GM21786 (cell line): Measurements from ENCODE around the gene UVRAG.
A peak's percentile ranks its signal among the peaks of the same experiment; 100 is the strongest.
"Not testable (repeated sequence)": the region's sequence is repeated elsewhere in the genome, so short reads cannot be mapped to it uniquely, and the experiment has no call there.

ENCODE experiments used
- ATAC-seq: cut with Tn5 transposase; IDR thresholded peaks from one replicate; pipeline ENCODE4 v1.9.1; 2021; ENCODE audit not compliant: unreplicated experiment

The UVRAG gene

DNA sequence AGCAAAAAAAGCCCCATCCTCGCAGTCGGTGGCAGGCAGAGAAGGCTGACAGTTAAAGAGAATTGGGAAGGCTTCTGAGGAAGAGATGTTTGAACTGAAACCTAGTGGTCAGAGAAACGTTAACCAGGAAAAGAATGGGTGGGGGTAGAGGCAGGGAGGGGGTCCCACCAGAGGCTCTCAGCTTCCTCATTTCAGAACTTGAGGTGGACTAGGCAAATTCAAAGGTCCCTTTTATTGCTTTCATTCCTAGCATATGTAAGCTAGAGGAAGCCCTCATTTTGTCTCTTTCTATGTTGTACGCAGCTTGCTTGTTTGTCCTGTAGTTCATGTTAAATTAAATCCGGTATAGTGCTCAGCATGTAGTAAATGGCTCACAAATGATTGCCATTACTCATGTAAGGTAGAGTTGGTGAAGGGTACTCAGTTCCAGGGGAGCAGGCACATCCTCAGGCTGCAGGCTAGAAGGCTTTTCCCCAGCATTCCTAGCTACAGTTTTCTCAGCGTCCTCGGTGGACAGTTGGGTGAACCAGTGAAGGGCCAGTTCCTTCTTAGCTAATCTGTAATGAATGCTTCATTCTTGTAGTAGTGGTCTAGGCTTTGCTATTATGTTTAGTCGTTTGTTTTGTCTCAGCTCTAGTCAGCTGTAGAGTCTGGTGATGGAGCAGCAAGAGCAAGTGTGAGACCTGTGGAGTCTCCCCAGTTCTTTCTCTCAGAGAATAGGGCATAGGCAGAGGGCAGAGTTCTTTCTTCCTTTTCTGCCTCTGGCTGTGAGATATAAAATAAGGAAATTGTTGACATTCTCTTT lies 58.6 kb downstream of the UVRAG start:
- ATAC-seq: peak; percentile 72

DNA sequence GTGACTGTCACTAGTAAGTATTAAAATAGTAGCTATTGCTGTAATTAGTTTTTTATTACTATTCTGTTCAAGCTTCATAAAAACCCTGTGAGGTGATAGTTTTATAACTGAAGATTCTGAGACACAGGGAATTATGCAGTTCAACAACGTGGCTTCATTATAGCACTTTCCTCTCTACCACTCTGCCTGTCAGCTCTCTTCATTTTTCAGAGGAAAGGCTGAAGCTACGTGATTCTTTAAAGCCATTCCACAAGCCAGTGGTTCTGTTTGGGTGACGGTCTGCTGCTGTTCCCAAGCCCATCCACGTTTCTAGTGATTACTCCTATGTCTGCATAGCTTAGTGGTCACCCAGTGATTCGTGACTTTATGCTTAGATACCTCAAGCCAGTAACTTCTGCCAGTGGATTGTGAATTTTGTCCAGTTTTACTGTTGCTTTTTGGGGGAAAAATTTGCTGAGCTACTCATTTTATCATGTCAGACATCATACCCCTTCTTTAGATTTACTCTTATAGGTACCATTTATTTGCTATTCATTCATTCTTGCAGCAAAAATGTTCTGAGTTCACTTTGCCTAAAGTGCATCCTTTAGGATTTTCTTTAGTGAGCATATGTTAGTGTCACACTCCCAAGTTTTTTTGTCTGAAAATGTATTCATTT lies 59.8 kb downstream of the UVRAG start:
- ATAC-seq: no peak

DNA sequence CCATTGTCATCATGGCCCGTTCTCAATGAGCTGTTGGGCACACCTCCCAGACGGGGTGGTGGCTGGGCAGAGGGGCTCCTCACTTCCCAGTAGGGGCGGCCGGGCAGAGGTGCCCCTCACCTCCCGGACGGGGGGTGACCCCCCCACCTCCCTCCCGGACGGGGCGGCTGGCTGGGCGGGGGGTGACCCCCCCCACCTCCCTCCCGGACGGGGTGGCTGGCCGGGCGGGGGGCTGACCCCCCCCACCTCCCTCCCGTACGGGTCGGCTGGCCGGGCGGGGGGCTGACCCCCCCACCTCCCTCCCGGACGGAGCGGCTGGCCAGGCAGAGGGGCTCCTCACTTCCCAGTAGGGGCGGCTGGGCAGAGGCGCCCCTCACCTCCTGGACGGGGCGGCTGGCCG lies 62.3 kb downstream of the UVRAG start:
- not testable (repeated sequence) for ATAC-seq

DNA sequence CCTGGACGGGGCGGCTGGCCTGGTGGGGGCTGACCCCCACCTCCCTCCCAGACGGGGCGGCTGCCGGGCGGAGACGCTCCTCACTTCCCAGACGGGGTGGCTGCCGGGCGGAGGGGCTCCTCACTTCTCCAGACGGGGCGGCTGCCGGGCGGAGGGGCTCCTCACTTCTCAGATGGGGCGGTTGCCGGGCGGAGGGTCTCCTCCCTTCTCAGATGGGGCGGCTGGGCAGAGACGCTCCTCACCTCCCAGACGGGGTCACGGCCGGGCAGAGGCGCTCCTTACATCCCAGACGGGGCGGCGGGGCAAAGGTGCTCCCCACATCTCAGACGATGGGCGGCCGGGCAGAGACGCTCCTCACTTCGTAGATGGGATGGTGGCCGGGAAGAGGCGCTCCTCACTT lies 62.9 kb downstream of the UVRAG start:
- not testable (repeated sequence) for ATAC-seq

DNA sequence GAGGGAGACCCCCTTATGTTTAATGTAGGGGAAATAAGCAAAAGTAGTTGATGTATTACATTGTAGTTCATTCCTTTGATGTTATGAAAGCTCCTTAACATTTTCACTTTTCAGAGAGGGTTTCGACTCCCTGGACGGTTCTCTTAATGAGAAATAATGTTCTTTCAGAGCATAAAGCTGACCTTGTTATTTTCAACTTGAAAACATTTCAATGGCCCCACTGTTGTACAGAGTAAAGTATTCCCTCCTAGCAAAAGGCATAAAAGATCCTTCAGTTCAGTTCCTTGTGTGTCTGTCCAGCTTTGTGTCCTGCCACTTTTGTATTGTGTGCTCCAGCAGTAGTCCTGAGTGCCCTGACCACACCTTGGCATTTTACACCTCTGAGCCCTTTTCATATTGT lies 63.9 kb downstream of the UVRAG start:
- no peak for ATAC-seq

DNA sequence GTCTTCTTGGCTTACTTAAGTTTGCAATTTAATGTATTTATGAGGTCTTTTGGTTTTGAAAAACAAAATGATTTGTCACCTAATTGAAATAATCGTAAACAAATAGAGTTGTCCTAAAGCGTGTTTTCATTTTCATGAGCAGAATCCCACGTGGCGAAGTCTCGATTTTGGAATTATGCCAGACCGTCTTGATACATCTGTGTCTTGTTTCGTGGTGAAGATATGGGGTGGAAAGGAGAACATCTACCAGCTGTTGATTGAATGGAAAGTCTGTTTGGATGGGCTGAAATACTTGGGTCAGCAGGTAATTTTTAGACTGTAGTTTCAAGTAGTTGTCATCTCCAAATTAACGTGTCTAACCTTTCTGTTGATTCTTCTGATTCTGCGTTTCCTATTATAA lies 64.7 kb downstream of the UVRAG start:
- ATAC-seq: no peak

DNA sequence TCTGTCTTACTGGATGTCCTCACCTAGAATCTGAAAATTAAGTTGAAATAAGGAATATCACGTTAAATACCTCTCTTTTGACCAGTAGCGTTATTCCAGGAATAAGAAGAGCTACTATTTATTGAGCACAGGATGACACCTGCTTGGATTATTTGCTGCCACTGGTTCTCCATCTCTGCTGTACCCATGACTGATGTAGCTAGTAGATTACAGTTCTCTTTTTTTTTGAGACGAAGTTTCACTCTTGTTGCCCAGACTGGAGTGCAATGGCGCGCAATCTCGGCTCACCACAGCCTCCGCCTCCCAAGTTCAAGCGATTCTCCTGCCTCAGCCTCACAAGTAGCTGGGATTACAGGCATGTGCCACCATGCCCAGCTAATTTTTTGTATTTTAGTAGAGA lies 65.3 kb downstream of the UVRAG start:
- ATAC-seq: not testable (repeated sequence)

DNA sequence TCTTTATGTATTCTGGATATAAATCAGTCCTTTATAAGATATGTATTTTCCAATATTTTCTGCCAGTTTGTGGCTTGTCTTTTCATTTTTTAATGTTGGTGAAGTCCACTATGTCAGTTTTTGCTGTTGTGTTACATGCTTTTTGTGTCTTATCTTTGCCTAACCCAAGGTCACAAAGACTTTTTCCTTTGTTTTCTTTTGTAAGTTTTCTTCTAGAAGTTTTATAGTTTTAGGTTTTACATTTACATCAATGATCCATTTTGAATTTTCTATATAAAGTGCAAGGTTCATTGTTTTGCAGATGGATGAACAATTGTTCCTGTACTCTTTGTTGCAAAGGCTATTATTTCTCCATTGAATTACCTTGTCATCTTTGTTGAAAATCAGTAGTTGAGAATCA lies 69.3 kb downstream of the UVRAG start:
- ATAC-seq: no peak

DNA sequence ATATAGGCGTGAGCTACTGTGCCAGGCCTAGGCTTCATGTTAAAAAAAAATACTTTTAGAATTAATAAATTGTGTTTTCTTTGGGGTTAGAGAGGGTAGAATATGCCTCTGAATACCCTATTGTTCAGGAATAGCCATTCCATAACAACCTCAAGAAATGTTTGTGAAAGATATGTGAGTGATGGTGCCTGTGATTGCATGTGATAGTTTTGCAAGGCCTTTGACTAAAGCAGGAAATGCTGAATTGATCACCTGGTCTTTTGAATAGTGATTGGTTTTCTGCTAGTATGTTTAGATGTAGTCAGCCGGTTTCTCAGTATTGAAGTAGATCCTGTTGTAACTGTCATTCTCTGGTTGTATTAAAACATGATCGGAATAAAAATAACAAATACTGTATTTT lies 73.4 kb downstream of the UVRAG start:
- ATAC-seq: no peak

DNA sequence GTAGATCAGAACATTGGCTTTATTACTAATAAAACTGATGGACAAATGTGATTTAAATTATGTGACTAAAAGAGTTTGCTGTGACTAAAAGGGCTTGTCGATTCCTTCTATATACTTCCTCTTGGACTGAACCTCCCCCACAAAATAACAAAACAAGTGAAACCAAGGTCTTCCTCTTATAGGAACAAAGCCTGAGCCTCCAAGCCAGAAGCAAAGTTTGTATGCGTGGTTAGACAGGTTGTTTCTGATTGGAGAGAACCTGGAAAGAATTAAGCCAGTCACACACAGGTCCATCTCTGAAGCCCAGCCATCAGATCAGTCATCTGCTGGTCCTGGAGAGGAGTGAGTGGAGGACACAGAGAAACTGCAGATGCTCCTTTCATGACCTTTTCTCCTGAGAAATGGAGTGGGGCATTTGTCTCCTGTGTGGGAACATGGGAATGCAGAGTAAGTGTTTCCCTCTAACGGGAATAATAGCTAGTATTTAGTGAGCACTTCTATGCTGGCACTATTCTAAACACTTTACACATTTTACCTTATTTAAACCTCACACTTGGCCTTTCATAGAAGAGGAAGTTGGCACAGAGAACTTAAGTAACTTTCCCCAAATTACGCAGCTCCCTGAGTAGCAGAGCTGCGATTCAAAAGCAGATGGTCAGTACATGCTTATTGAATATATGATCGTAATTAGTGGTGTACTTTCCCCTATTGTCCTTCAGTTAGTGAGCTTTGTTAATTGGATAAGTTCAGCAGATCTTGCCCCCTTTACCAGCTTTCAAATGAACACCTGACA lies 77.1 kb downstream of the UVRAG start:
- ATAC-seq: peak; percentile 40

DNA sequence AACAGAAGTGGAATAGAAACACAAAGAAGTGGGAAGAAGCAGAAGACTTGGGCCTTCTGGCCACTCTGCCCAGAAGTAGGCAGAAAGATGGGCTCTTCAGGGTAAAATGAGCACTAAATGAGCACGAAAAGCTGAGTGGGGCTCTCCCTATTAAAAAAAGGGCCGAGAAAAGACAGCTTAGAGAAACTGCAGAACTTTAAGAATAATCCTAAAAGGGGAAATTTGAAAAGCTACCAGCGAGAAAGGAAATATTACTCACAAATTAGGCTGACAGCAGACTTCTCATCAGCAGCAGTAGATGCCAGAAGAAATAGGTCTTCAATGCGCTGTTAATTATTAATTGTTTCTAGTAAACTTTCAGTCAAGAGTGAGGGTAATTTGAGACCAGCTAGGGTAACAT lies 78.2 kb downstream of the UVRAG start:
- no peak for ATAC-seq

DNA sequence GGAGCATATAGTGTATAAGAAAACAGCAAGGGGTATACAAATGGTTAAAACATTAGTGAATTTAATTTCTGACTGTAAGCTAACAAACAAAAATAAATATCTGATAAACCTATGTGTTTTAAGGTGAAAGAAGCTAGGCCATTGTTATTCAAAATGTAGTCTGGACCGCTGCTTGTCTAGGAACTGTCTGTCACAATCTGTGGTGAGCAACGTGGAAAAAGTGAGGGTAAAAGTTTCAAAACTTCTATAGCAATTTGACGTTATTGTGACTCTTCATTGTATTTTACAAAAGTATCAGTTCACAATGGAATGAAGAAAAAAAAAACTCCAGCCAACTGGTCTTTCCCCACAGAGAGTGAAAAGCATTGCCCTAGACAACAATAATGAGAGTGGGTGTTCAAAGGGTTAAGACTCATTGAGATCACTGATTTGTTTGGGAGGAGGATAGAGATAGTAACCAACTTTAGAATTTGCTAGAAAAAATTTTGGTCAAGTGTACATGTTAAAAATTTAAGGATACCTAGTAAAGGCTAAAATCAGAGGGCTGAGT lies 79.1 kb downstream of the UVRAG start:
- no peak for ATAC-seq

DNA sequence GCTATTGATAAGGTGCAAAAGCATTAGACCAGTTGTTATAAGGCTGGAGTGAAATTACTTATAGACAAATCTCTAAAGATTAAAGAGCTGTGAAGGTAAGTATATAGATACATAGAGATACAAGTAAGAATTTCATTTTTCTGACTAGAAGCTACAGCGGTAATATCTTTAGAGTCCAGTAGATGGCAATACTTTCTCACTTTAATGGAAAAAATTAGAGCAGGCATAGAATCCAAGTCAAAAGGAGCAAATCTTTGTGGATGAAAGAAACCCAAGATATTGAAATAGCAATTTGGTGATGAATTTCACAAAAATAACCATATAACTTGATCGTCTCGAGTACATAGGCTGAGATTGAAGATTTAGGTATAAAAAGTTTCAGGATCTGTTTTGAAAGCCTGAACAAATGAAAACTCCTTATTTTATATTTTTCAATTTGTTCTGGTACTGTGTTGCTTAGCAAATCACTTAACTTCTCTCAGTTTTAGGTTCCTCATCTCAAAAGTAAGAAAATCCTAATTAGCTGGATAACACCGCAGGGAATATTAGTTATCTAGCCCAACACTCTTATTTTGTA lies 81.9 kb downstream of the UVRAG start:
- no peak for ATAC-seq

DNA sequence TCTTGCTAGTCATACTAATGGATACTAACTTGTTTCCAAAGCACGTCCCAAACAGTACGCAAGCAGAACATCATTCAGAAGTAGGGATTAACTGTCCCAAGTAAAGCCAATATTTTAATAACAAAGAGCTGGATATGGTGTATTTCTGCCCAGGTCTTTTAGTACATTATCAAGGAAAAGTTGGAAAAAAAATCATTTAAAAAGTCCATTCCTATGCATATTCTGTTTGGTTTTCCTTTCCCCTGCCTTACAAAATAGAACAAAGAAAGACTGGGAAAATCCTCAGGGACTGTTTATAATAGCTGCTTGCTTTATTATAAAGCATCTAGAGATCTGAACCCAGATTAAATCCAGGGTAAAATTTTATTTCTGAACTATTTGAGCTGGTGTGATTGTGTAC lies 83.9 kb downstream of the UVRAG start:
- ATAC-seq: no peak

DNA sequence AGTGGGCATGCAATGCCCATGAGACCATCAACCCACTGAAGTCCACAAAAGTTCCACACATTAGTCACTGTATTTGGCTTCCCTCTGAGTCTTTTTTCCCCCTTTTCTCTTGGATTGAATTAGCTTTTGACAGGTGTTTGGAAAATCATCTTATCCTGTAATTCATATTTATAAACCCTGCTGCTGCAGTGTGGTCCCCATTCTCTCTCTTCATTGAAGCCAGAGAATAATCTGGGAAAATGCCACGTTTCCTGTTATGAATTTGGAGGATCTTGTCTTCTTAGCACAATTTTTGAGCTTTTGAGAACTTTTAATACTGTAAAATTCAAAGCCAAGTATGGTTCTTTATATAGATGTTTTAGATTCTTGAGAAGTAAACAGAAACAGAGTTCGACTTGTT lies 84.8 kb downstream of the UVRAG start:
- ATAC-seq: no peak

DNA sequence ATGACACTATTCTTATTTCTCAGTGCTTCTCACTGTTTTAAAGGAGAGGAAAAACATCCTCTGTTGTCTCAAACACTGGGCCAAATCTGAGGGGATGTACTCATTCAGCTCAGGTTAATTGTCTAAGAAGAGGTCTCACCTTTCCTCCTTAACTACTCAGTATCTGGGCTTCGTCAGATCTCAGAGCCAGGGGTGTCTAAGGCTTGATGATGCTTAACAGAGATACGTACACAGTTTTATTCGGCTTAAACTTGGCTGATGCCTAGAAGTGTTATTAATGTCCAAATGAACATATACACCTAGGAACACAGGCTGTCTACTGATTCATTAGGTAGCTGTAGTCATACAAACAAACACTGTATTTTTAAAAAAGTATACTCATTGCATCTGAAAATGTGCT lies 85.8 kb downstream of the UVRAG start:
- ATAC-seq: no peak

DNA sequence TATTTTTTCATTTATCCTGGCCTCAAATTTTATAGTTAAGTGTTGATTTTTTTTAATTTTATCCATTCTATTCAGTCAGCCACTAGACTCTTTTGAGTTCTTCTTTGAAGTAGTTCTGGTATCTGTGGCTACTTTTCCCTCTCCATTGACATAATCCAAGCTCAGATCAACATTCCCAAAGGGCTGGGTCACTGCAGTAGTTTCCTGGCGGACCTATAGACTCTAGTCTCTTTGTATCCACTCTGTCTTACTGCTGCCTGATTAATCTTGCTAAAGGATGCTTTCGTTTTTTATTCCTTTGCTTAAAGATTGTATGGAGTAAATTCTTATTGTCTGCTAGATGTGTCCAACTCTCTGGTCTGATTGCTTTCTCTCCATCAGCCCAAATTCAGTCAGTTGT lies 87.6 kb downstream of the UVRAG start:
- no peak for ATAC-seq

DNA sequence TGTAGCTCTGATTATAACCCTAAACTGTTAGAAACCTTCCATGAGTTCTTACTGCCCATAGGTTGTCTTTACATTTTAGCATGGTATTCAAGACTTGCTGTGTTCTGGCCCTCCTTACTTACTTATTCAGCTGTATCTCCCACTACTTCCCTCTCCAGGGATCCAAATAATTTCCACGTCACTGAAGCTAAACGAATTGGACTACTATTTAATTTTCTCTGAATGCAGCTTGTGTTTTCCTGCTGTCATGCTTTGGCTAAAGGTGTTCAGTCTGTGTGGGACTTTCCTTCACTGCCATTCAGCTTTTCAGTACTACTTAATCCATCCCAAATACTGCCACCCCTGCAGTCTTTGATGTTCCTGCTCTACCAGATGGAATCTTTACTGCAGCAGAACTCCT lies 88.3 kb downstream of the UVRAG start:
- ATAC-seq: no peak

DNA sequence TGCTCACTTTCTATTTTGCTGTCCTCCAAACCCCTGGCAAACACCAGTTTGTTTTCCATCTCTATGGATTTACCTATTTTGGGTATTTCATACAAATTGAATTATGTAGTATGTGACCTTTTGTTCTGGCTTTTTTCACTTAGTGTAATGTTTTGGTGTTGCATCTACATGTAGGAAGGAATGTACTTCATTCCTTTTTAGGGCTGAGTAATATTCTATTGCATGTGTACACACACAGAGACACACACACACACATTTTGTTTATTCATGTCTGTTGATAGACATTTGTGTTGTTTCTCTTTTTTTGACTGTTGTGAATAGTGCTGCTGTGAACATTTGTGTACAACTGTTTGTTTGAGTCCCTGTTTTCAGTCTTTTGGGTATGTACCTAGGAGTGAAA lies 90.4 kb downstream of the UVRAG start:
- ATAC-seq: no peak

DNA sequence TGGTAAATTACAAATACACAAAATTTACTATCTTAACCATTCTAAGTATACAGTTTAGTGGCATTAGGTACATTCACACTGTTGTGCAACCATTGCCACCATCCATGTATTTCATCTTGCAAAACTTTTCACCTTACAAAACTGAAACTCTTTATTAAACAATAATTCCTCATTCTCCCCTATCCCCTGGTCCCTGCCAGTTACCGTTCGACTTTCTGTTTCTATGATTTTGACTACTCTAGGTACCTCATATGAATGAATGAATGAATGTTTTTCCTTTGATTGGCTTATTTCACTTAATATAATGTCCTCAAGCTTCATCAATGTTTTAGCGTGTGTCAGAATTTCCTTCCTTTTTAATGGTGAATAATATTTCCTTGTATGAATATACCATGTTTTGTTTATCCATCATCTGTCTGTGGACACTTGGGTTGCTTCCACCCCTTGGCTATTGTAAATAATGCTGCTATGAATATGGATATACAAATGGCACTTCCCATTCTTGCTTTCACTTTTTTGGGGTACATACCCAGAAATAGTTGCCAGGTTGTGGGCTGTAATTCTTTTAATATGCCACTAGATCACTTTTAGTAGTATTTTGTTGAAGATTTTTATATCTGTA lies 93.0 kb downstream of the UVRAG start:
- peak; percentile 2 for ATAC-seq
